NCI-H82 treated with DMSO at 0.1 percent for 48 hours (cell line): Measurements from ENCODE around the gene SFT2D1.
"Not testable (repeated sequence)": the region's sequence is repeated elsewhere in the genome, so short reads cannot be mapped to it uniquely, and the experiment has no call there.

Experiments used
- DNase-seq: peaks from one replicate; lab custom pipeline; 2025; ENCODE audit not compliant: unreplicated experiment; lab: John Stamatoyannopoulos, UW

SFT2D1 gene

GRCh38 chr6:166364456-166364855 lies 22.1 kb upstream of the SFT2D1 start:
- DNase-seq, result no peak

GRCh38 chr6:166362427-166362826 lies 20.1 kb upstream of the SFT2D1 start:
- not testable (repeated sequence) for DNase-seq

- DNase-seq, result no peak
Measured at GRCh38 chr6:166361077-166361429, 18.7 kb upstream of the SFT2D1 start.

- no peak for DNase-seq
Measured at GRCh38 chr6:166360243-166361076, 18.1 kb upstream of the SFT2D1 start.

GRCh38 chr6:166355552-166355951 lies 13.2 kb upstream of the SFT2D1 start:
- no peak for DNase-seq

- DNase-seq, result no peak
Measured at GRCh38 chr6:166354965-166355364, 12.6 kb upstream of the SFT2D1 start.

- DNase-seq, result no peak
Measured at GRCh38 chr6:166354143-166354542, 11.8 kb upstream of the SFT2D1 start.

GRCh38 chr6:166353507-166353906 lies 11.2 kb upstream of the SFT2D1 start:
- DNase-seq, result no peak

GRCh38 chr6:166352923-166353322 lies 10.6 kb upstream of the SFT2D1 start:
- DNase-seq, result no peak

GRCh38 chr6:166351715-166352285 lies 9.5 kb upstream of the SFT2D1 start:
- no peak for DNase-seq

GRCh38 chr6:166348305-166348949 lies 6.1 kb upstream of the SFT2D1 start:
- DNase-seq, result no peak

GRCh38 chr6:166346965-166347364 lies 4.6 kb upstream of the SFT2D1 start:
- no peak for DNase-seq

GRCh38 chr6:166346449-166346848 lies 4.1 kb upstream of the SFT2D1 start:
- DNase-seq, result no peak

GRCh38 chr6:166345672-166346071 lies 3.3 kb upstream of the SFT2D1 start:
- DNase-seq, result not testable (repeated sequence)

GRCh38 chr6:166344921-166345320 lies 2.6 kb upstream of the SFT2D1 start:
- peak; percentile 48 for DNase-seq

GRCh38 chr6:166344240-166344639 lies 1.9 kb upstream of the SFT2D1 start:
- no peak for DNase-seq

GRCh38 chr6:166343150-166343487 lies 774 bp upstream of the SFT2D1 start:
- no peak for DNase-seq

GRCh38 chr6:166341977-166342348 lies 382 bp downstream of the SFT2D1 start:
- no peak for DNase-seq

- no peak for DNase-seq
Measured at GRCh38 chr6:166341464-166341863, 881 bp downstream of the SFT2D1 start.

- DNase-seq, result no peak
Measured at GRCh38 chr6:166338854-166339253, 3.5 kb downstream of the SFT2D1 start.

- DNase-seq, result no peak
Measured at GRCh38 chr6:166336847-166337246, 5.5 kb downstream of the SFT2D1 start.
